Liver (tissue), 3 donors: ENCODE measurements around the gene POLN.

Source experiments
- CTCF ChIP-seq: fragments of 150-350 bp; IDR thresholded peaks from 2 replicates; pipeline ENCODE4 v1.5.1; 2017; ENCODE audit warnings: improper control_type of control experiment, low read depth, low read length; ENCODE audit not compliant: missing input control
- FOXA1 ChIP-seq: IDR thresholded peaks from 2 replicates; pipeline ENCODE4 v1.6.1; 2016; ENCODE audit warnings: antibody characterized with exemption
- HNF4A ChIP-seq, 2 donors: conservative IDR thresholded peaks; 2 replicates each; pipeline ENCODE4 v1.6.1; 2016; ENCODE audit warnings: antibody characterized with exemption in 2 of 2, mild to moderate bottlenecking in 2 of 2
- MAX ChIP-seq: IDR thresholded peaks from 2 replicates; pipeline ENCODE4 v1.6.1; 2016; ENCODE audit warnings: antibody characterized with exemption
- REST ChIP-seq: IDR thresholded peaks from 2 replicates; pipeline ENCODE4 v1.6.1; 2016; ENCODE audit warnings: antibody characterized with exemption, mild to moderate bottlenecking
- RXRA ChIP-seq, 2 donors: IDR thresholded peaks; 2 replicates each; pipeline ENCODE4 v1.6.1; 2017 to 2018; ENCODE audit warnings: antibody characterized with exemption in 2 of 2, mild to moderate bottlenecking in 1 of 2
- TAF1 ChIP-seq: conservative IDR thresholded peaks from 2 replicates; pipeline ENCODE4 v1.6.1; 2016; ENCODE audit warnings: antibody characterized with exemption, mild to moderate bottlenecking
- YY1 ChIP-seq: IDR thresholded peaks from 2 replicates; pipeline ENCODE4 v1.6.1; 2016; ENCODE audit warnings: antibody characterized with exemption, mild to moderate bottlenecking
- donor health status: healthy.
- donor health status: healthy.

GRCh38 chr4:2183394-2183793, 58.5 kb downstream of the POLN start:
- TF ChIP-seq TAF1: no peak
- no peak for TF ChIP-seq CTCF
- TF ChIP-seq YY1: no peak
- no peak for TF ChIP-seq FOXA1
- no peak for TF ChIP-seq HNF4A (conservative IDR thresholded peaks at IDR 0.05)
- no peak for TF ChIP-seq MAX
- no peak for TF ChIP-seq RXRA (IDR thresholded peaks at IDR 0.05)
- no peak for TF ChIP-seq REST
